H1 (cell line): Measurements from ENCODE around the gene CAPN14.

Experiments used
- EZH2 ChIP-seq: fragments of 200-600 bp; sonication (generic); IDR thresholded peaks from 2 replicates; pipeline ENCODE4 v1.7.1; 2012; ENCODE audit warnings: low read depth, mild to moderate bottlenecking, moderate library complexity, low read length, inconsistent platforms; ENCODE audit not compliant: severe bottlenecking
- RFX5 ChIP-seq: IDR thresholded peaks from 2 replicates; pipeline ENCODE4 v1.6.1; 2011; ENCODE audit warnings: low read depth, low read length, improper control_type of control experiment, borderline replicate concordance
- YY1 ChIP-seq: IDR thresholded peaks from 2 replicates; pipeline ENCODE4 v1.6.1; 2011; ENCODE audit warnings: low read depth, mild to moderate bottlenecking, low read length
- TF ChIP-seq, protein P1 (sequence below), 3 experiments: IDR thresholded peaks; 1 replicate in 2 of 3; 2 replicates in 1 of 3; pipeline versions ENCODE4 v1.5.1 to v1.6.1; 2011; ENCODE audit warnings: low read length in 3 of 3, mild to moderate bottlenecking in 3 of 3, inconsistent platforms in 2 of 3, low read depth in 1 of 3, moderate library complexity in 1 of 3; ENCODE audit not compliant: insufficient read depth in 1 of 3; ENCODE audit errors: control extremely low read depth in 1 of 3

DNA sequence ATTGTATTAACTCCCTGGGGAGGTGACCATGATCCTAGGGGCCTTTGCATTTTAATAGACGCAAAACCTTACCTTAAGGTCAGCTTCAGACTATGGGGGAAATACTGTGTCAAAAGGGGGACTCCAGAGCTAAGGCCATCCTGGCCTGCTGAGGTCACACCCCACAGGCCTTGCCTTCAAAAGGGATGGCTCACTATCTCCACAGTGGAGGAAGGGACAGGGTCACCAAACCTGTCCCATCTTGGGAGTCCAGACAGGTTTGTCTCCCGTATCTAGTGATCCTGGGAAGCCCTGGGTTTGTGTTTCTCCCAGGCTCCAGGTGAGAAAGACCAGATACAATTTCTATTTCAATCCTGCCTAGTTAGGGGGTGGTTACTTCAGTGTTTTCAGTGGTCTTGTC, 24.9 kb downstream of the CAPN14 start:
- TF ChIP-seq, protein P1, sequence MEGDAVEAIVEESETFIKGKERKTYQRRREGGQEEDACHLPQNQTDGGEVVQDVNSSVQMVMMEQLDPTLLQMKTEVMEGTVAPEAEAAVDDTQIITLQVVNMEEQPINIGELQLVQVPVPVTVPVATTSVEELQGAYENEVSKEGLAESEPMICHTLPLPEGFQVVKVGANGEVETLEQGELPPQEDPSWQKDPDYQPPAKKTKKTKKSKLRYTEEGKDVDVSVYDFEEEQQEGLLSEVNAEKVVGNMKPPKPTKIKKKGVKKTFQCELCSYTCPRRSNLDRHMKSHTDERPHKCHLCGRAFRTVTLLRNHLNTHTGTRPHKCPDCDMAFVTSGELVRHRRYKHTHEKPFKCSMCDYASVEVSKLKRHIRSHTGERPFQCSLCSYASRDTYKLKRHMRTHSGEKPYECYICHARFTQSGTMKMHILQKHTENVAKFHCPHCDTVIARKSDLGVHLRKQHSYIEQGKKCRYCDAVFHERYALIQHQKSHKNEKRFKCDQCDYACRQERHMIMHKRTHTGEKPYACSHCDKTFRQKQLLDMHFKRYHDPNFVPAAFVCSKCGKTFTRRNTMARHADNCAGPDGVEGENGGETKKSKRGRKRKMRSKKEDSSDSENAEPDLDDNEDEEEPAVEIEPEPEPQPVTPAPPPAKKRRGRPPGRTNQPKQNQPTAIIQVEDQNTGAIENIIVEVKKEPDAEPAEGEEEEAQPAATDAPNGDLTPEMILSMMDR (IDR thresholded peaks at IDR 0.05; ENCODE audit: control extremely low read depth in 1 of 3, insufficient read depth in 1 of 3, low read depth in 1 of 3, low read length in 3 of 3), result no peak
- TF ChIP-seq EZH2 (no peak), YY1 (no peak), RFX5 (no peak)
